ENCODE data around the gene SPATA13.

The SPATA13 gene

DNA sequence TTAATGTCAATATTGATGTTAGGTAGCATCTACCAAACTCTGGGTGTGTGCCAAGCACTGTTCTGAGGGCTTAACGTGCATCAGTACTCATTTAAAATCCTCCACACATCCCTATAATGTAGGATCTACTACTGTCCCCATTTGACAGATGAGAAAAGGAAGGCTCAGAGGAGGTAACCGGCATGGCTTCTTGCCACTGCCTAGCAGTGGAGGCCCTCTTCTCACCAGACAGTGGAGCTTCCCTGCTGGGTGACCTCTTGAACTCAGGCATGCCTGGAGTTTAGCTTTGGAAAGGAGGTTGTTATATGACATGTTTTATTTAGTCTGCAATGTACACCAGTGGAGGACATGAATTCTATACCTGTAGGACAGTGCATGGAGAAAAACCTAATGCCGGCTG, 2.1 kb downstream of the SPATA13 start:
- peaks cover 4% of the 10 kb centered on the region for H3K4me1 ChIP-seq (ENCODE audit: low read depth, poor library complexity, severe bottlenecking)
- H3K27me3 ChIP-seq (ENCODE audit: insufficient read depth, low read depth) = no peaks in the 10 kb centered on the region
- no peak overlapping the region for H3K4me3 ChIP-seq (IDR thresholded peaks at IDR 0.05; ENCODE audit: insufficient read depth, low read depth, low read length)
- H2AFZ ChIP-seq (ENCODE audit: low read depth) = no peak overlapping the region
- no peak overlapping the region for H3K27ac ChIP-seq
- H4K20me1 ChIP-seq (ENCODE audit: insufficient read depth) = no peaks in the 10 kb centered on the region
- no peak for TF ChIP-seq CTCF (conservative IDR thresholded peaks at IDR 0.05; ENCODE audit: low read depth, low read length)
- H3K79me2 ChIP-seq (ENCODE audit: insufficient read depth, low read depth) = no peaks in the 10 kb centered on the region
- H3K9ac ChIP-seq = no peak overlapping the region
- no peaks in the 10 kb centered on the region for H3K36me3 ChIP-seq (ENCODE audit: insufficient read depth)
- H3K4me2 ChIP-seq = no peak overlapping the region

DNA sequence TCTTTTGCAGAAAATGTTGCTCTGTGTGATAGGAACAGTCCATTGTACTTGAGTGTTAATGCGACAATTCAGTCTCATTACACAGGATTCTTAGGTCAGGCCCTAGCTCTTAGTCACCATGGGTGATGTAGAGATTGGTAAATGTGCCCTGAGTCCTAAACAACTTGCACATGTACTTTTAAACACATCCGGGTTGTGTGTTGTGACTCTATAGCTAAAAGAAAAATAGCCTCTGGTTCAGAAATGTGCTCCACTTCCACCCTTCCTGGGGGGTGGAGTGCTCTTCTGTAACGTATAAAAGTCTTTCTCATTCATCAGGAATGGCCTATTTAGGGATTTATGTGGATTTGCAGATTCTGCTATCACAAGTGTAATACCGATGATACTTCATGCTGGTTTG, 5.2 kb downstream of the SPATA13 start:
- Histone ChIP-seq H3K36me3 (ENCODE audit: insufficient read depth) (no peaks in the 10 kb centered on the region), H3K4me1 (ENCODE audit: low read depth, poor library complexity, severe bottlenecking) (no peaks in the 10 kb centered on the region), H3K4me2 (no peak overlapping the region), H3K79me2 (ENCODE audit: insufficient read depth, low read depth) (no peaks in the 10 kb centered on the region), H3K4me3 (IDR thresholded peaks at IDR 0.05; ENCODE audit: insufficient read depth, low read depth, low read length) (no peak overlapping the region), H3K27ac (no peak overlapping the region), H4K20me1 (ENCODE audit: insufficient read depth) (no peaks in the 10 kb centered on the region), H3K27me3 (ENCODE audit: insufficient read depth, low read depth) (no peaks in the 10 kb centered on the region), H2AFZ (ENCODE audit: low read depth) (no peak overlapping the region), H3K9ac (no peak overlapping the region)
- no peak for TF ChIP-seq CTCF (conservative IDR thresholded peaks at IDR 0.05; ENCODE audit: low read depth, low read length)

- H3K79me2 ChIP-seq (ENCODE audit: insufficient read depth, low read depth) = no peaks in the 10 kb centered on the region
- H3K36me3 ChIP-seq (ENCODE audit: insufficient read depth) = no peaks in the 10 kb centered on the region
- H4K20me1 ChIP-seq (ENCODE audit: insufficient read depth) = no peaks in the 10 kb centered on the region
These were observed 6.0 kb downstream of the SPATA13 start for GRCh38 chr13:24166561-24166960.

DNA sequence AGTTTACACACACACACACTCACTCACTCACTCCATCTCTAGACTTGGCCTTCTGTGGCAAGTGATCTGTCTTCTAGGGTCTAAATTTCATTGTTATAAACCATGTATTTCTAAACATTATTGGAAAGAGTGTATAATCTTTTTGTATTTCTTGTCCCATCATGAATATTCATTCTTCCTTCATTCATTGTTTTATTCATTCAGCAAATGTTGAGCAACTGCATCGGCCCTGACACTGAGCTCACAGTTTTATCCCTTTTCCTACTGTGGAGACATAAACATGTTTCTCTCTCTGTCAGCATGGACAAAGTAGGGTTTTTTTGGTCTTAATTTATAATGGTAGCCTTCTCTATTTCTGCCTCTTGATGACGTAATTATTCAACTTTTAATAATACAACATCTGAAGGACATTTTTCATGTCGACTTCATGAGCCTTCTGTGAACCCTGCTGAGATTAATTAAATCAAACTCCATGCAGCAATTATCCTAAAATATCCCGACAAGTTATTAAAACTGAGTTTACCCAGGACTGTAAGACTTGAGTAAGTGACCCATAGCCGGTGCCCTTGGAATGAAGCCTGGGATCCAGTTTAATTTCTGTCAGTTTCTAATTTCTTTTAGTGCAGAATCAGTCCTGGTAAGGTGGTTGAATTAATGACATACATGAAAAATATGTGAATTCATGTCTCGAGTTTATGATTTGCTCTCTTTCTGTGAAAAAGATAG, 7.3 kb downstream of the SPATA13 start:
- Histone ChIP-seq H2AFZ (ENCODE audit: low read depth) (no peak overlapping the region), H3K79me2 (ENCODE audit: insufficient read depth, low read depth) (no peaks in the 10 kb centered on the region), H3K27ac (no peak overlapping the region), H4K20me1 (ENCODE audit: insufficient read depth) (no peaks in the 10 kb centered on the region), H3K4me3 (IDR thresholded peaks at IDR 0.05; ENCODE audit: insufficient read depth, low read depth, low read length) (no peak overlapping the region), H3K27me3 (ENCODE audit: insufficient read depth, low read depth) (no peaks in the 10 kb centered on the region), H3K4me2 (no peak overlapping the region), H3K4me1 (ENCODE audit: low read depth, poor library complexity, severe bottlenecking) (no peaks in the 10 kb centered on the region), H3K9ac (no peak overlapping the region), H3K36me3 (ENCODE audit: insufficient read depth) (no peaks in the 10 kb centered on the region)
- TF ChIP-seq CTCF (conservative IDR thresholded peaks at IDR 0.05; ENCODE audit: low read depth, low read length) = no peak

More at GRCh38 chr13:24166561-24166960, 6.0 kb downstream of the SPATA13 start:
- Histone ChIP-seq H3K27me3 (ENCODE audit: insufficient read depth, low read depth) (no peaks in the 10 kb centered on the region), H3K4me1 (ENCODE audit: low read depth, poor library complexity, severe bottlenecking) (no peaks in the 10 kb centered on the region), H3K9ac (no peak overlapping the region), H3K4me3 (IDR thresholded peaks at IDR 0.05; ENCODE audit: insufficient read depth, low read depth, low read length) (no peak overlapping the region), H3K27ac (no peak overlapping the region), H3K4me2 (no peak overlapping the region), H2AFZ (ENCODE audit: low read depth) (no peak overlapping the region)
- TF ChIP-seq CTCF (conservative IDR thresholded peaks at IDR 0.05; ENCODE audit: low read depth, low read length) = no peak

All from KMS-11 (cell line).